CD1c-positive myeloid dendritic cell (primary cell): ENCODE results near the gene GPD2.
"Not testable (repeated sequence)": the region's sequence is repeated elsewhere in the genome, so short reads cannot be mapped to it uniquely, and the experiment has no call there.

Experiments
- DNase-seq: peaks from one replicate; pipeline ENCODE4 v3.0.0-alpha.2; 2016; ENCODE audit errors: extremely low spot score

GPD2 gene

DNA sequence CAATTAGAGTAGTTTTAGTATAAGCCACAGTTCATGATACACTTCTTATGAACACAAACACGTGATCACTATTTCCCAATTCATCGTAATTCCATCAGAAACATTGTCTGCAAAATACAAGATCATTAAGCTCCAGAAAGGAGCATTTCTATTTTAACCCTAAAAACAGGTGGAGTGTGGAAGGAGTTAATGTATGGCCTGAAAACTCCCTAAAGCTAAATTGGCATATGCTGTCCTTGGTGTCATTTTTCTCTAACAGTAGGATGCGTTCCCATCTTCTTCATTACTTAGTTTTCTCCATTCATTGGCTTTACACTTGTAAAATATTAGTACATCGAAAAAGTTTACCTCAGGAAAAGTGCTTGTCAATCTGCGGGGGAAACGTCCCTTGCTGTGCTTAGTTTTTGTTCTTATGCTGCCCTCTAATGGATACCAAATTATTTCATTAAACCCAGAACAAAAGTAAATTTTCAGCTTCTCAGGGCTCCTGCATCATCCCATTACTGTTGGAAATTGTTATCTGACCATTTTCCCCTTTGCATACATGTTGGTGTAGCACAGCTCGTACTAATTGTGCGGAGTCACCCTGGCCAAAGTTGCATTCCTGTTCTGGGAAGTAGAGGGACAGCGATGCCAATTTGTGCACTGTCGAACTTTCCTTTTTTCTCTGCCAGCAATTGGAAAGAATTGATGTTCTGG is 153.4 kb downstream of the GPD2 start:
- peak; percentile 22 for DNase-seq

DNA sequence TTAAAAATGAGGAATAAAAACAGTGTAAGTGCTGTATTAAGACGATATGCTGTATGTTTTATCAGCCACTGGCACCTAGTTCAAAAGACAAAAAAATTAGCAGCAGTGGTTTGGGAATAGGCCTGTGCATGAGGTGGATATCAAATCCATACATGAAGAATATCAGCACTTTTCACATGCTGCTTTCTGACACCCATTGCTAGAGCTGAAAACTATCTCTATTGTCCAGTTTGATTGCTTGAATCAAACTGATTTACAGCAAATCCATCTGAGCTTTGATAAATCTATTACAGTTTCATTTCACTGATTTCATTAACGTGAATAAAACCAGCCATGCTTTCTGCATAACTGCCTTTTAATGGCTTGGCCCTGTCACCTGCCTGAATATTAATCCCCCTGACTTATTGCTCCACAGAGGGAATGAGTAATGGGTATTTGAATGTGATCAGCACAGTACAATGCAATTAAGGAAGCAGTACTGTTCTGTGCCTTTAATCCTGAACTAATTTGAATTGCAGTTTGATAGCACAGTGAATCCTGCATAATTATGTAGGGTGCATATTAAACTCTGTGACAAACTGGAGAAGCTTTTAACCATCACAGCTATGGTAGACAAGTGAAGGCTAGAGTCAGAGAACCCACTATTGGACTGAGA is 154.0 kb downstream of the GPD2 start:
- DNase-seq, result no peak

DNA sequence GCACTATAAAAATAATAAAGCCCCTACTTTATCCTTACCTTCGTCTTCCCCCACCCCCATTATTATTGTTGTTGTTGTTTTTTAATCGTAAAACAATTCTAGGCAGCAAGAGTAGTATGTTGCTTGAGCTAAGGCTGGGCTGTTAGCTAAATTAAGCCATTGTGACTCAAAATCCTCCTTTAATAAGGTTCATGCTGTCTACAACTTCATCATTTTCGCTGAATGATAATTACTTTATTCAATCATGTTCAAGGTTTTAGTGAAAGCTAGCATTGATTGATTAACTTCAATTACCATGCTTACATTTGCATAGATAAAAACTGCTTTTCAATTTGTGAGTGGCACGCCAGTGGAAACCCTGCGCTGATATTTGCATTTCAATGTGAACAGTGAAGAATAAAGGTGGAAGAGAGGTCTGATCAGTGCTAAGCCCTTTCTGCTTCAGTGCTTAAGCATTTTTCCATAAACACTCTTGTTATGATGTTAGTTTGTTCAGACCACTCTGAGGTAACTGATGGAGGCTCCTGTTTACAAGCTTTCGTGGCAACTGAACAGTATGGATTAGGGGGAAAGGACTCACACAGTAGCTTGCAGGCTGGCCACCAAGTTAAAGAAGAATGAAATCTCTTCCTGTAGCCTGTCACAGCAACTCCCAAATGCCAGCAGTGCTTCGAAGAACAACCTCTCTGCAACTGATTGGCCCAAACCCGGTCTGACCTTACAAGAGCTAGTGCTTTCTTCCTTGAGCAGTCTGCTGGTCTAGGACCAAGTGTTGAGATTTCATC is 156.8 kb downstream of the GPD2 start:
- DNase-seq, result no peak

DNA sequence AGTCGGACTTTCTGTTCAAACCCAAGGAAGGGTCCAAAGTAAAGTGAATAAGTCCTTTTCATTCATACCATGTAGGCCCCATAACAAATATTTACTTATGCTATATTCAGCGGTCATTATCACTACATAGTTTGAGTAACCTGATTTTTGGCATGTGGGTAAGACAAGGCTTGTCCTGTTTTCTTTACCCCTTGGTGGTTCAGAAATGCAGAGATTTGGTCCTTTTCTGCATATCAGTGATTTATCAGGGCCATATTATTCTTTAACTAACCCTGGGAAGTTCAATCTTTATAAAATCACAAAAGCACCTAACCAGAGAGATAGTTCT is 157.4 kb downstream of the GPD2 start:
- DNase-seq, result no peak

DNA sequence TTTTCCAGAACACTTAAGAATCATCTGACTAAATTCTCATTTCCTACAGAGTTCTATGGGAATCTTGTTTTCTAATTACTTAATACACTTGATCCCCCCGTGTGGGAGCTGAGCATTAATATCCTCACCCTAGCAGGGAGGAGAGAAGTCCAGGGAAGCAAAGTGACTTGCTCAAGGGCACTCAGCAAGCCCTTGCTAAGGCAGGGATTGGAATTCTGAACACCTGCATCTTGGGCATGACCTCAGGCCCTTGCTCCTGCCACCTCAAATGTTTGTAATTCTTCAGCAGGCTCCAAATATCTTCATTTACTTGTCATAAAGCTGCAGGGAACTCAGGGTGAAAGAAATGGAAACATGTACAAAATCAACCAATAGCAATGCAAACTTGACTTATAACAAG is 162.4 kb downstream of the GPD2 start:
- DNase-seq, result no peak

DNA sequence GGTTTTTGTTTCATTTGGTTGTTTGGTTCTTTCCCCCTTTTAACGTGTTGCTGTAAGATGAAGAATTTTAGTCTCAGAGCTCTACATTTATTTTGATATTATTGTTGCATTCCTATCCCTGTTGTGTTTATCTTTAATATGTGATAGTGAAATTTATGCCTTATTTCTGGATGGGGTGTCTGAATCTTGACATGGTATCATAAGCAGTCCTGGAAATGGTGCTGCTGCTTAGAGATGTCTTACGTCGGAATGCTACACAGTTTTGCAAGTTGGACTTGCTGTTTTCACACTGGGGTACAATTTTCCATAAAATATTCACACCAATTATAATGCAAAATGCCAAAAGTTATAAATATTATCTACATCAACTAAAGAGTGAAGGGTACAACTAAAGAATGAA is 164.0 kb downstream of the GPD2 start:
- DNase-seq, result no peak

DNA sequence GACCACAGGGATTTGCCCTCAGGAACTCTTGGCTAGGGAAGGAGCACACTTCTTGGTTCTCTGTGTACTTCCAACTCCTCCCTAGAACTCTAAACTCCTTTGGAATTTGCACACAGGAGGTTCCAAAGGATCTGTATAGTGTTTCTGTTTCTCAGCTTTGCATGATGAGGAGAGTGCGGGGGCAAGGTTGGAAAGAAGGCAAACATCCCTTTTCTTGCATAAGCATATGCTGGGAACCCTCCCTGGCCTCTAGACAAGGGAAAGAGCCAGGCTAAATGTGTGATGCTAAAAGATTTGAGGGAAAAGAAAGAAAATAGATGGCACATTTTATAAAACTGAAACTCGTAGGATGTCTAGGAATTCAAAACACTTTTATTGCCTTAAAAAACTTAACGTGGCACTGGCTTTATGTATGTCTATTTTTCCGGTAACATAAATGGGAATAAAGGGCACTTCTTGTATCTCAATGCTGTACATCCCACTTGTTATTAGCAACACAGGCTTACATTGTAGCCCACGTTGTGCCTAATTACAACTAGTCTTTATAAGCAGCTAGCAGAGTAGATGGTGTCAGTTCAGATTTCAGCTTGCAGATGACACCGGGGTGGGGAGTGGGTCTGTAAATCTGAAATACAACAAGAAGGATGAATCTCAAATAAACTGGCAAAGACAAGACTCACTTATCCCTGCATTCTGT is 165.8 kb downstream of the GPD2 start:
- DNase-seq, result no peak

DNA sequence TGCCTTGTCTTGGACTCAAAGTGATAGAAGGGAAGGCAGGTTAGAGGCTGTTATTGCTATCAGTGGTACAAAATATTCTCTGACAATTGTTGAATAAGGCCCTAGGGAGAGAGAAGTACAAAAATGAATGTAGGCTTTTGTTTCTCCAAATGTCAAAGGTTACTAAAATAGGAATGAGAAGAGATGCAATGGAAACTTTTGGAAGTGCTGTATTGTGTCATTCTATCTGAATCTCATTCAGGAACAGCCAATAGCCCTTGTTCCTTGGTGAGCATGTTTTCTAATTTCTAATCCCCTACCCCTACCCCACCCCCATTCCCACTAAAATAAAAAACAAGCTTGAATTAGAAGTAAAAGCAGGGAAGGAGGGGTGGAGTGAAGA is 166.4 kb downstream of the GPD2 start:
- DNase-seq, result no peak

DNA sequence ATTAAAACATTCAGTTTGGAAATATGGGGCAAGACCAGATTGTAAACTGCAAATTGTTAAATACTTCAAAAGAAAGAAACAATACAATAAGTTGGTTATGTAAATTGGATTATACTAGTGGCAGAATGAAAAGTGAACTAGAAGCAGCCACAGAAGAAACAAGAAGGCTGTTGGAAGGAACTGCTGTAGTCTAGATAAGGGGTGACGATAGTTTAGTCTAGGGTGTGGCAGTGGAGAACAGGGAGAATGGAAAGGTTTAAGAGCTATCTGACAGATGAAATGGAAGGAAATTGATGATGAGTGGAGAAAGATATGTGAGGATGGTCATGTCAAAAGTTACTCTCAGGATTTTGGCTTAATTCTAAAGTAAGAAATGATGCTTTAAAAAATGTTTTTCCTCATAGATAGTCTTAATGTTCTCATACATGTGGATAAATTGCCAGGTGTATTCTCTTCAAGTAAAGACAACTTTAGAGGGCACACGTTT is 179.7 kb downstream of the GPD2 start:
- no peak for DNase-seq

DNA sequence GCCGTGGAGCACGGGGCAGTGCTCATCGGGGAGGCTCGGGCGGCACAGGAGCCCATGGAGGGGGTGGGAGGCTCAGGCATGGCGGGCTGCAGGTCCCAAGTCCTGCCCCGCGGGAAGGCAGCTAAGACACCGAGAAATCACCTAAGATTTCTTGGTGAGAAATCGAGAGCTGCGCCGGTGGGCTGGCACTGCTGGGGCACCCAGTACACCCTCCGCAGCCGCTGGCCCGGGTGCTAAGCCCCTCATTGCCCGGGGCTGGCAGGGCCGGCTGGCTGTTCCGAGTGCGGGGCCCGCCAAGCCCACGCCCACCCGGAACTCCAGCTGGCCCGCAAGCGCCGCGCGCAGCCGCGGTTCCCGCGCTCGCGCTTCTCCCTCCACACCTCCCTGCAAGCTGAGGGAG is 181.9 kb downstream of the GPD2 start:
- DNase-seq, result not testable (repeated sequence)

DNA sequence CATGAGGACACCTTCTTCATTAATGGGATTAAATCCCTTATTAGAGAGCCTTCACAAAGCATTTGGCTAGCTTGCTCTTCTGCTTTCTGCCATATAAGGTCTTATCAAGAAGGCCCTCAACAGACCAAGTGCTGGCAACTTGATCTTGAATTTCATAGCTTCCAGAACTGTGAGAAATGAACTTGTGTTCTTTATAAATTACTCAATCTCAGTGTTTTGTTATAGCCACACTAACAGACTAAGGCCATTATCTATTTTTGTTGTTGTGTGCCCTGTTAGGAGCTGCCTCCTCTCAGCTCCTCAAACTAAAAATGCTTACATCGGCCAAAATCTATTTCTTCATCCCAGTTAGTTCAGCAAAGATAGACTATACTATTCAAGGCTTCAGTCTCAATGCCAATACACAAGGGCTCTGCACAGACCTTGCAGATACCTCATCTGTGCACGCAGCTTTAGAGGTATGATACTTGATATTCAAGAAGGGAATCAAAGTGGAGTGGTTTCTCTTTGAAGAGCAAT is 182.9 kb downstream of the GPD2 start:
- no peak for DNase-seq

DNA sequence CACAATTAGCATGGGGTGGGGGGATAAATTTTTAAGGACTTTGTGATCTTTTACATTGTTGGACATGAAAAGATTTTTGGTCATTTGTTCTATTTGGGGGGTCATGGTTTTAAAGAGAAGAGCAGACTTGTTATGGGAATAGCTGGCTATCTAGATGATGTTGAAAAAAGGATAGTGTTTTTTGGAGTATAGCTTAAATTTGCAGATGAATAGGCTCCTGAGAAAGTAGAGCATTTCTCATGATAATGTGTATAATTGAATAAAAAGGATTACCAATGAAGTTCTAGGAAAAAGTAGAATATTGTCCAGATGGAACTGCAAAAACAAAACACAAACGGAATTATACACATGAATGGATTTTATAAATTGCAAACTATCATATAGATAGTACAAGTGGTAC is 186.3 kb downstream of the GPD2 start:
- DNase-seq, result no peak

DNA sequence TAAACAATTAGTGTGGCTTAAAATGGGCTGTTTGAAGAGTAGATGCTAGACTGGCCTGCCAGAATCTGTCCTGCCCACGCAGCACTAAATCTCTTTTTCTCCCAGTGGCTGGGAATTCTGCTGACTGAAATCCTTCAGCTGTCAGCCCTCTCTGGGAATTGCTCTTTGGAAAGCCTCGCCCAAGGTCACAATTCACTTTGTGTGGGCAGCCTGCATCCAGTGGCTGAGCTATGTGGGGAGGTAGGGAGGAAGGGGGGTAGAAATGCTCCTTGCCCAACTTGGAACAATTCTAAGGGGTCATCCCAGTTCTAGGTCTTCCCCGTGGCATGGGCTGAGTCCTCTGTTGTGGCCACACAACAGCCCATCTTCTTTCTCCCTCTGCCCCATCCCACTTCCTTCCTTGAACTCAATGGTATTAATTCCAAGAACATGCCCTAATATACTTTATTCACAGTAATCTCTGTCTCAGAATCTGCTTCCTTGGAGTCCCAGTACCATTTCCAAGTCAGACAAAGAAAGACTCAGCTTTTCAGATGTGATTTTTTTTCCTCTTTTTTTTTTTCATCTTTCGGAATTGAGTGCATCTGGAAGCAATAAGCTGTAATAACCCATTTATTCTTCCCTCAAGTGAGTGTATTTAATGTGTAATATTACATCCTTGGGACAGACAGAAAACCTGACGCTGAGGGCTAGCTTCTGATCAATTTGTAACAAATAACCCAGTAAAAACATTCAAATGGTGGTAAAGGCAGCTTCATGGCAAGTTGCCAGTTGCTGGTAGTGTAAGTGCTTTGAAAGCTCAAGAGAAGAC is 189.4 kb downstream of the GPD2 start:
- DNase-seq, result no peak

DNA sequence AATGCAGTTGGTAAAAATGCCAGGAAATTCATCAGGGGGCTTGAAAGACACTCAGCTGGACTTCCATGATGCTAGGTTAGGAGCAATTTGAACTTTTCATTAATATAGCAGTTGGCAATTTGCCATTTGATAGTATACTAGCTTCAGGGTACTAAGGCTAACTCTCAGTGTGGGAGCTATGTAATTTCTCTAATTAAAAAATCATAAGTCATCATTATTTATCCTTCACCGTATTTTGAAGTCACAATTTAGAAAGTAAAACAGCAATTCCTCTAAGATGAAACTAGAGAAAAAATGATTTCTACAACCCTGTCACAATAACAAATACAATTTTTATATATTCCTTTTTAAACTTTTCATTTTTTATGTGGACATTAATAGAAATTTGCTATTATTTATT is 190.8 kb downstream of the GPD2 start:
- DNase-seq, result no peak

DNA sequence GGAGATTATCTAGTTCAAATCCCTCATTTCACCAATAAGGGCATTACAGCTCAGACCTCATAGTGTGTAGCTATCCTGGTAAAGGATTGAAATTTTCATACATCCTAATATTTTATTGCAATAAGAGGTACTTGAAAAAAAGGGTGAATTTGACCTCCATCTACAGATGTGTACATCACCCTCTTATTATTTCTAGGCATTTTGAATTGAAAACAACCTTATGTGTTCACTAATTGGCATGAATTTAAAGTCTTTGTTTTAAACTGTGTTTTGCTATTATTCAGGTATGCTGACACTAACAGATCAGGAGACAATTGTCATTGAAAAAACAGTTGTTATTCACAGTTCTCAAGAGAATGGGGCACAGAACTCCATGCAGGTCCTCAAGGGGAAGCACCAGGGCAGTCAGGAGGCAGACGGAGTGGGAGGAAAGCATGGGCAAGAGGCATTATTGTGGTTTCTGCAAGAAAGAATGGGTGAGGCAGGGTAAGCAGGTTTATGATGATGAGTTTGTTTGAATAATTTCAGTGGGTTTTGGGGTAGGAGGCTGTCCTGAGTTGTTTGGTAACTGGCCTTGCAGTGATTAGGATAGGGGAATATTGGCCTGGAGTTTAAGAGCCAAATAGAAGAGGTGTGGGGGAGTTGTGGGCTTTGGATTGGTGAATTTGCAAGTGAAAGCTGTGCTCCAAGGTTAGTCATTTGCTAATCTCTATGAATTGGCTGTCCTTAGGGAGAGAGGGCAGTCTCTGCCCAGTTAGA is 194.6 kb downstream of the GPD2 start:
- no peak for DNase-seq

DNA sequence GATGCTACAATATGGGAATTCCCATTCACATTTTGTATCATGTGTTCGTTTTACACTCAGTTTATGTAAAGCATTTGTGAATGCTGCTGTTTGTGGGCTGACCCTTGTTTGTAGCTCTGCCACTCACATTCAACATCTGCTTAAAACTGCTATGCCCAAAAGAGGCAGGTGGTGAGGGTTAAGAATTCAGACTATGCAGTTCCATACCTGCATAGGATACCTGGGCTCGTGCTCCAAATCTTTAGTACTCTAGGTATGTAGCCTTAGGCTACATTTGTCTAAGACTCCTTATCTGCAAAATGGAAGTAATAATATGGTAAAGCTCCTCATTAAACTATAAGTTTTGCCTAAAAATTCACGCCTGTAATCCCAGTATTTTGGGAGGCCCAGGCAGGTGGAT is 199.5 kb downstream of the GPD2 start:
- no peak for DNase-seq
